Right kidney (tissue), 9 donors: Measurements from ENCODE around the gene USP17L20.
"Not testable (repeated sequence)": the region's sequence is repeated elsewhere in the genome, so short reads cannot be mapped to it uniquely, and the experiment has no call there.

Source experiments
- DNase-seq: peaks from one replicate; pipeline ENCODE4 v3.0.0-alpha.2; 2016
- long read RNA-seq, 8 donors: transcript quantifications; one replicate each; lab custom pipeline, GENCODE V29; 2026

USP17L20 gene
- long read RNA-seq, donor 1: 0 reads
- long read RNA-seq, donor 2: 0 reads
- long read RNA-seq, donor 3: 0 reads
- long read RNA-seq, donor 4: 0 reads
- long read RNA-seq, donor 5: 0 reads
- long read RNA-seq, donor 6: 0 reads
- long read RNA-seq, donor 7: 0 reads
- long read RNA-seq, donor 8: 0 reads

DNA sequence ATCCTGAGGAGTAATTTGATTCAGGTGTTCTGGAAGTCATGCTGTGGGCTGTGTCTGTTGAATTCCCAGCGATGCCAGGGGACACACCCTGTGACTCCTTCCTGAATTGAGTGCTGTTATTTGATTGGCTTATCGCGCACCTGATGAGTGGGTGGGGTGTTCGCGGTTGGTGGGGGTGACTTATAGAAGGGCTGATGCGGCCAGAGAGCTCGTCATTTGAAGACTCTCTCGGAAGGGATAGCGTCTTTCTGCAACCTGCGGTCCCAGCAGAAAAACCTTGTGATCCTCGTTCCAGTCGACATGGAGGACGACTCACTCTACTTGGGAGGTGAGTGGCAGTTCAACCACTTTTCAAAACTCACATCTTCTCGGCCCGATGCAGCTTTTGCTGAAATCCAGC is at the start of gene USP17L20:
Gene USP17L20 (plus strand): TSS at position 301 of the 400 bp plus-strand sequence. CDS start 0 bp downstream, at position 301.
- not testable (repeated sequence) for DNase-seq

DNA sequence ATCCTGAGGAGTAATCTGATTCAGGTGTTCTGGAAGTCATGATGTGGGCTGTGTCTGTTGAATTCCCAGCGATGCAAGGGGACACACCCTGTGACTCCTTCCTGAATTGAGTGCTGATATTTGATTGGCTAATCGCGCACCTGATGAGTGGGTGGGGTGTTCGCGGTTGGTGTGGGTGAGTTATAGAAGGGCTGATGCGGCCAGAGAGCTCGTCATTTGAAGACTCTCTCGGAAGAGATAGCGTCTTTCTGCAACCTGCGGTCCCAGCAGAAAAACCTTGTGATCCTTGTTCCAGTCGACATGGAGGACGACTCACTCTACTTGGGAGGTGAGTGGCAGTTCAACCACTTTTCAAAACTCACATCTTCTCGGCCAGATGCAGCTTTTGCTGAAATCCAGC is 47.6 kb upstream of the USP17L20 start, which contains the start of gene USP17L10:
Gene USP17L10 (plus strand): TSS at position 301 of the 400 bp plus-strand sequence. CDS start 0 bp downstream, at position 301.
- not testable (repeated sequence) for DNase-seq

- not testable (repeated sequence) for DNase-seq
Observed at GRCh38 chr4:9214701-9215100, 43.2 kb upstream of the USP17L20 start.

GRCh38 chr4:9215105-9215504 is 42.8 kb upstream of the USP17L20 start, which contains the start of gene USP17L11:
TSS of gene USP17L11 (plus strand) at chr4:9215405. CDS start at chr4:9215405, 0 bp downstream.
- DNase-seq: not testable (repeated sequence)

DNA sequence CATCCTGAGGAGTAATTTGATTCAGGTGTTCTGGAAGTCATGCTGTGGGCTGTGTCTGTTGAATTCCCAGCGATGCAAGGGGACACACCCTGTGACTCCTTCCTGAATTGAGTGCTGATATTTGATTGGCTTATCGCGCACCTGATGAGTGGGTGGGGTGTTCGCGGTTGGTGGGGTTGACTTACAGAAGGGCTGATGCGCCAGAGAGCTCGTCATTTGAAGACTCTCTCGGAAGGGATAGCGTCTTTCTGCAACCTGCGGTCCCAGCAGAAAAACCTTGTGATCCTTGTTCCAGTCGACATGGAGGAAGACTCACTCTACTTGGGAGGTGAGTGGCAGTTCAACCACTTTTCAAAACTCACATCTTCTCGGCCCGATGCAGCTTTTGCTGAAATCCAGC is 38.1 kb upstream of the USP17L20 start, which contains the start of gene USP17L12:
Gene USP17L12 (plus strand): TSS at position 301 of the 400 bp plus-strand sequence. CDS start 0 bp downstream, at position 301.
- DNase-seq: not testable (repeated sequence)

- DNase-seq: not testable (repeated sequence)
Observed at GRCh38 chr4:9224596-9224995, 33.3 kb upstream of the USP17L20 start, which contains the start of gene USP17L13. TSS of gene USP17L13 (plus strand) at chr4:9224896. CDS start at chr4:9224896, 0 bp downstream.

DNA sequence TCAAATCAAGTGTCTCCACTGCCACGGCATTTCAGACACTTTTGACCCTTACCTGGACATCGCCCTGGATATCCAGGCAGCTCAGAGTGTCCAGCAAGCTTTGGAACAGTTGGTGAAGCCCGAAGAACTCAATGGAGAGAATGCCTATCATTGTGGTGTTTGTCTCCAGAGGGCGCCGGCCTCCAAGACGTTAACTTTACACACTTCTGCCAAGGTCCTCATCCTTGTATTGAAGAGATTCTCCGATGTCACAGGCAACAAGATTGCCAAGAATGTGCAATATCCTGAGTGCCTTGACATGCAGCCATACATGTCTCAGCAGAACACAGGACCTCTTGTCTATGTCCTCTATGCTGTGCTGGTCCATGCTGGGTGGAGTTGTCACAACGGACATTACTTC is 27.7 kb upstream of the USP17L20 start:
- not testable (repeated sequence) for DNase-seq

GRCh38 chr4:9234085-9234484 is 23.8 kb upstream of the USP17L20 start, which contains the start of gene USP17L15:
TSS of gene USP17L15 (plus strand) at chr4:9234385. CDS start at chr4:9234385, 0 bp downstream.
- DNase-seq: not testable (repeated sequence)

DNA sequence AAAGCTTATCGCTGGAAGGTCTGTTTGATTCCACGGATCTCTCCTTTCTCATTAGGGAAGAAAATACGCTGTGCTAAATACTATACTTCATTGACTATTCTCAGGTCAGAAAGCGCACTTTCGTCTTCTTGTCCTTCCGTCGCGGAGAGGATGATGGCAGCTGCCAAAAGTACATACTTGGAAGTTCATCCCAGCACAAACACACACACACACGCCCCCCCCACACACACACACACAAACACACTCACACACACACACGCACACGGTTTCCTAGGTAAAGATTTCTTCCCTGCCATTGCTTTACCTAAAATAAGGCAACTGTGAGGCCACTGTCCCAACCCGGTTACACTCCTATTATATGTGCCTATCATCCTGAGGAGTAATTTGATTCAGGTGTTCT is 19.5 kb upstream of the USP17L20 start:
- not testable (repeated sequence) for DNase-seq

- not testable (repeated sequence) for DNase-seq
Observed at GRCh38 chr4:9243579-9243978, 14.3 kb upstream of the USP17L20 start, which contains the start of gene USP17L17. TSS of gene USP17L17 (plus strand) at chr4:9243879. CDS start at chr4:9243879, 0 bp downstream.

GRCh38 chr4:9247953-9248680 is 9.8 kb upstream of the USP17L20 start, which contains the start of gene USP17L18:
TSS of gene USP17L18 (plus strand) at chr4:9248630. CDS start at chr4:9248630, 0 bp downstream.
- DNase-seq: not testable (repeated sequence)

DNA sequence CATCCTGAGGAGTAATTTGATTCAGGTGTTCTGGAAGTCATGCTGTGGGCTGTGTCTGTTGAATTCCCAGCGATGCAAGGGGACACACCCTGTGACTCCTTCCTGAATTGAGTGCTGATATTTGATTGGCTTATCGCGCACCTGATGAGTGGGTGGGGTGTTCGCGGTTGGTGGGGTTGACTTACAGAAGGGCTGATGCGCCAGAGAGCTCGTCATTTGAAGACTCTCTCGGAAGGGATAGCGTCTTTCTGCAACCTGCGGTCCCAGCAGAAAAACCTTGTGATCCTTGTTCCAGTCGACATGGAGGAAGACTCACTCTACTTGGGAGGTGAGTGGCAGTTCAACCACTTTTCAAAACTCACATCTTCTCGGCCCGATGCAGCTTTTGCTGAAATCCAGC is 4.8 kb upstream of the USP17L20 start, which contains the start of gene USP17L19:
Gene USP17L19 (plus strand): TSS at position 301 of the 400 bp plus-strand sequence. CDS start 0 bp downstream, at position 301.
- not testable (repeated sequence) for DNase-seq

DNA sequence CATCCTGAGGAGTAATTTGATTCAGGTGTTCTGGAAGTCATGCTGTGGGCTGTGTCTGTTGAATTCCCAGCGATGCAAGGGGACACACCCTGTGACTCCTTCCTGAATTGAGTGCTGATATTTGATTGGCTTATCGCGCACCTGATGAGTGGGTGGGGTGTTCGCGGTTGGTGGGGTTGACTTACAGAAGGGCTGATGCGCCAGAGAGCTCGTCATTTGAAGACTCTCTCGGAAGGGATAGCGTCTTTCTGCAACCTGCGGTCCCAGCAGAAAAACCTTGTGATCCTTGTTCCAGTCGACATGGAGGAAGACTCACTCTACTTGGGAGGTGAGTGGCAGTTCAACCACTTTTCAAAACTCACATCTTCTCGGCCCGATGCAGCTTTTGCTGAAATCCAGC is 4.6 kb downstream of the USP17L20 start, which contains the start of gene USP17L21:
Gene USP17L21 (plus strand): TSS at position 301 of the 400 bp plus-strand sequence. CDS start 0 bp downstream, at position 301.
- not testable (repeated sequence) for DNase-seq

- DNase-seq: not testable (repeated sequence)
Observed at GRCh38 chr4:9267319-9267718, 9.4 kb downstream of the USP17L20 start, which contains the start of gene USP17L22. TSS of gene USP17L22 (plus strand) at chr4:9267619. CDS start at chr4:9267619, 0 bp downstream.

DNA sequence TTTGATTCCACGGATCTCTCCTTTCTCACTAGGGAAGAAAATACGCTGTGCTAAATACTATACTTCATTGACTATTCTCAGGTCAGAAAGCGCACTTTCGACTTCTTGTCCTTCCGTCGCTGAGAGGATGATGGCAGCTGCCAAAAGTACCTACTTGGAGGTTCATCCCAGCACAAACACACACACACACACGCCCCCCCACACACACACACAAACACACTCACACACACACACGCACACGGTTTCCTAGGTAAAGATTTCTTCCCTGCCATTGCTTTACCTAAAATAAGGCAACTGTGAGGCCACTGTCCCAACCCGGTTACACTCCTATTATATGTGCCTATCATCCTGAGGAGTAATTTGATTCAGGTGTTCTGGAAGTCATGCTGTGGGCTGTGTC is 13.8 kb downstream of the USP17L20 start:
- not testable (repeated sequence) for DNase-seq
